Measurements from ENCODE around the gene LRMDA. TPM values are rescaled to one million over a fixed set of nuclear protein-coding genes. Genes with fewer than 3 reads are reported as not detected.

LRMDA gene
- total RNA-seq, 1 experiment from 2014 or later = not detected

DNA sequence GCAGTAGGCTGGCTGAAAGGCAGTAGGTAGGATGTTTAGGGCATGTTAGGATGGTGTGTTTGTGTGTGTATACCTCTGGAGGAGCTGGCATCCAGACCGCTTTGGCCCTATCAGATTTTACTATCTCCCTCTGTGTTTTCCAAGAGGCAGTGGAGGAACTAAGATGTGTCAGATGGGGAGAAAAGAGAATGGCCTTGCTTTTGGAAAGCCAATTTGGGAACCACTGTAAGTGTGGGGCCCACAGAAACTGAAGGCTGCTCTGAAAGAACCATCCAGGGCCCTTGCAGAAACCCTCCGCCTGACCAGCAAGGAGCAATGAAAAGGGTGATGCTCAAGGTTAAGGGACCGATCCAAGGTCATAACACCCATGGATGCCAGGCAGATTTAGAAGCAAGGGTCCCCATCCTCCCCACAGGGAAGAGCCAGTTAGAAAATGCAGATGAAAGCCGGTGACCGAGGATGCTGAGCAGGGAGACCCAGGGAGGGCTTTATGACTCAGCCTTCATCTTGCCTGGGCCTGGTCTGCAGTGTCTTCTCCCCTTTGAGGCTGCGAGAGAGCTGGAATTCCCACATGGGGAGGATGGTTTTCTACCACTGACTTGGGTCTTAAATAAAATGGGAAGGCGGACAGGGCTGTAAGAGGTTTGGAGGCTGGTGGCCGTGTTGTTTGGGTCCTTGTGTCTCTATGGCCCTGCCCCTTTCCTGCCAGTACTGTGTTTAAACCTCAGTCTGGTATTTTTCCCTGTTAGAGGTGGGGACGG is 275.8 kb downstream of the LRMDA start:
- no peak for DNase-seq (ENCODE audit: low spot score)

DNA sequence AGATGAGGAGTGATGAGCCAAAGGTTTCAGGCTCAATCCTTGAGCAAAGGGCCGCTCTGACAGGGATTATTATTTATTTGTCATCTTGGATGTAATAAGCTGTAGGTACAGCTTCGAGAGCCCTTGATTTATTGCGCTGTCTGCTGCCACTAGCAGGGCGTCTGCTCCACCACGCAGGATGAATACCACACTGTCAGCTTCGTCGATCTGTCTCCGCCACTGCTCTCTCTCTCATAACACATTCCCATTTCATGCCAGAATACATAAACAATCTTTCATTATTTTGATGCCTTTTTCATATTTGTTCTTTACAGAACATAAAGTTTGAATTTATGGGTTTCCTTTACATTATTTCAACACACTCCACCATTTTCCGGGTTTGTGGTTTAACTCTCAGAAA is 276.6 kb downstream of the LRMDA start:
- no peak for DNase-seq (ENCODE audit: low spot score)

DNA sequence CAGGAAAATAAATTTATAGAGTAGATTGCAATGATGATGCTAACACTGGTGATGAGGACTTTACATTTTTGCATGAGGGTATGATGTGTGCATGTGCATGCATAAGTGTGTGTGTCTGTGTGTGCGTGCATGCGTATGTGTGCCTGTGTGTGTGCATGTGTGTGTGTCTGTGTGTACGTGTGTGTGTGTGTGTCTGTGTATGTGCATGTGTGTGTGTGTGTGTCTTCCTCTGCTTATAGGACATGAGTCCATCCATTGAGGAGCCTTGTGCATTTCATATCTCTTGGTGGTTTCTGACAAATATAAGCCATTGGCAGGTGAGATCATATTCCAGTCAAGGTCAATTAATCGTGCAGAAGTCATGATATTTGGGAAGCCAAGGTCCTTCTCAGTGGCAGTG is 277.8 kb downstream of the LRMDA start:
- no peak for DNase-seq (ENCODE audit: low spot score)

DNA sequence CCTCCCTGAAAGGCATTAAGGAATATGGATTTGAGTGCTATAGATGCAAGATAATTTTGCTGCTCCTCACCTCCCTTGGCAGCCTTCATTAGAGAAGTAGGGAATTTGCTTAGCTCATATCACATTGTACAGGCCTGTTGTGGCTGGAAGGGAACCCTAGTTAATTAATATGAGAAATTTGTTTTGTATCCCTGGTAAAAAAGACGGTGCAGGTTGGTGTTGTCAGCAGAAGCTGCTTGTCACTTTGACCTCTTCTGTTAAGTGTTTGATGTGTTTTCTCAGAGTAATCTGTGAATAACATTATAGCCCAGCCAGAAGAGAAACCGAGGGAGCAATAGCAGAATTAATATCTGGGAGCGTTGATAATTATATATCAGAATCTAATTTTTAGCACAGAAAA is 278.4 kb downstream of the LRMDA start:
- DNase-seq (ENCODE audit: low spot score) = no peak

DNA sequence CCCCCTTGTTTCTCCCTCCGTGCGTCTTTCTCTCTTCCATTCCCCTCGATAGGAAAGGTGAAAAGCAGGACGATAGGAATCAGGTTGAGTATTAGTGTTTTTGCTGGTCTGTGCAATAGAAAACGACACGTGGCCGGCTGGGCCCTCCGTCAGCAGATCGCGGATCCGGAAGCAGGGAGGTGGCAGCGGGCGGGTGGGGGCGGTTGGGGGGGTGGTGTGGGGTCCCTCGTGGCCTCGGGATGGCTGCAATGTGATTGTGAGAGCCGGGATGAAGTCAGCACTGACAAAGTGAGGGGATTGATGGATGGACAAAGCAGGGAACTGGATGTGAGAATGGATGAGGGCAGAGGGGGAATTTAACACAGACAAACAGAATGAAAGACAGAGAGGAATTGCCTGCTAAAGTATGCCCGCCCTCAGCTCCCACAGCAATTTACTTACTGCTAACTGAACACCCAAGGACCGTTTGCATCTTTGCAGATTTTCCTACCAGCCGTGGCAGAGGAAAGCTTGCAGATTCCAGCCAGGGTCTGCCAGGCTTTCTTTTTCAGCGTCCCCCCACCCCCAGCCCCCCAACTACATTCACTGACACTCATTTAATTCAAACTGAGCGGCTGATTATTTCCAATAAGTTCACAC is 280.9 kb downstream of the LRMDA start:
- DNase-seq (ENCODE audit: low spot score) = no peak

DNA sequence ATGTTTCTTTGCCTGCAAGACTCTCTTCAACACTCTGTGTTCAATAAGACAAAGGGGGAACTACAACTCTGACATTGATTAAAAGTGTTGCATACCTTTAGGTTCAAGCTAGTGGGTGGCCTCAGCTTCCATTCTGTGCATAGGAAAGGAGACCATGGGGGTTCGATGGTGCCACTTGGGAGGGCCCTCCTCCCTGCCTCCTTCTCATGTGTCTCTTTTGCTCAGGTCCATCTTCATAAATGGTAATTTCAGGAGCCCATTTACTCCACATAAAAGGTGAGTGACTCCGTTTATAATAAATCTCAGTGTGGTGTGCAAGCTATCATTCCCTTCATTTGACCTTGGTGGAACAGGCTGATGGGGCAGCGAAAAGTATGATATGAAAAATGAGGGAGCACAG is 285.1 kb downstream of the LRMDA start:
- no peak for DNase-seq (ENCODE audit: low spot score)

DNA sequence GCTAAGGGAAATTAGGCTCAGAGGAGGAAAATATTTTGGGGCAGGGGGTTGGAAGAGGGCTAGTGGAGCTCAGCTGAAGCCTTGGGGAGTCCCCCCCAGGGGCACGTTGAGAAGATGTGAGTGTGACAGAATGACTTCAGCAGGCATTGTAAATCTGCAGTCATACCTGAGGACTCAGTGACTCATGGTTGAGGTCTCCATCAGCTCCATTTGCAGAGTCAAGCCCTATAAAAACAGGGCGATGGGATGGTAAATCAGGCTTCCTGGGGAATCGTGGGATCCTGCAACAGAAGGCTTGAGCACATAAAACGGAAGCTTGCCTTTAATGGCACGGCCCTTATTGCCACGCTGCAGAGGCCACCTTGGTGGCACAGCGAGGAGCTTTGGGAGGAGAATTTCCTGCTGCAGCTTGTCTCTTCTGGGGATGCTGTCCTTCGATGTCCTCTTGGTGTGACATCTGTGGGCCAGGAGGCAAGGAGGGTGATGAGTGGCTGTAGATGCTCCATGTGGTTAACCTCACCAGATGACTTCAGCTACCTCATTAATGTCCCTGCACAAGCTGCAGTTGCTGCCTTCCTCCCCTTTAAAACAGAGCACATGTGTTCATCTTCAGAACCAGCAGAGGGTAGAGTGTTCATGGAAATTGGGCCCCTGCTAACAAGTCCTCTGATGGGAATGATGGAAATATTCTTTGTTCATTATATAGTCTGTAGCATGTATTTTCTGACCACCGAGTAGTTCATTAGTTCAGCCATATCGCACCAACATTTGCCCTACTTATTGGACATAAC is 285.9 kb downstream of the LRMDA start:
- DNase-seq (ENCODE audit: low spot score) = no peak

DNA sequence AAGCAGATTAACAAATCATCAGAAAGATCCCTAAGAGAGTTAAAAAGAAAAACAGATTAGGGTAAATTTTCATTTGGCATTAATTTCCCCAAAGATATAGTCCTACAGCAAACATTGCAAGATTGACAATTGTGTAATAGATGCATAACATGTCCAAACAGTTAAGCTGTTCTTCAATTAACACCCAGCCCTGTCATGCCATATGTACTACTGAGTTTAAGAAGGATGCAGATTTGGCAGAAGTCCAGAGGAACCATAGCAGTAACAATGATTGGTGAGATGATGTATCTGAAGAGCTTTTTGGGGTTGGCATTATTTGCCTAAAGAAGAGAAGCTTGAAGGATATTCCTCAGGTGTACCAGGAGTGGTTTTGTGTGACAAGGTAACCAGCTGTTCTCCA is 287.6 kb downstream of the LRMDA start:
- no peak for DNase-seq (ENCODE audit: low spot score)

DNA sequence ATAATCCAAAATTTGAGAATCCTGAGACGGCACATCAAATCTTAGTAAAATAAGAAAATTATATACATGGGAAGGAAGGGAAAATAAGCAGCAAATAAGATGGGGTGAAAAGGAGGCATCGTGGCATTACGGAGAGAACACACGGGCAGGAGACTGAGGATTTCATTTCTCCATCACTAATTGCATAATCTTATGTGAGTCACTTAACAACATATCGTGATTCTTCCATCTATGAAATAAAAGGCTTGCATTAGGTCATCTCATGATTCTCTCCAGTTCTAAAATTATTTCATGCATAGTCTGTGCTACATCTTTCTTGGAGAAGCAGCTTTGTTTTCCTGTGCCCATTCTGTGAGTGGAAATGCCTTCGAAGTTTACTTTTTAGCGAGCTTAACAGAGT is 288.7 kb downstream of the LRMDA start:
- DNase-seq (ENCODE audit: low spot score) = no peak

DNA sequence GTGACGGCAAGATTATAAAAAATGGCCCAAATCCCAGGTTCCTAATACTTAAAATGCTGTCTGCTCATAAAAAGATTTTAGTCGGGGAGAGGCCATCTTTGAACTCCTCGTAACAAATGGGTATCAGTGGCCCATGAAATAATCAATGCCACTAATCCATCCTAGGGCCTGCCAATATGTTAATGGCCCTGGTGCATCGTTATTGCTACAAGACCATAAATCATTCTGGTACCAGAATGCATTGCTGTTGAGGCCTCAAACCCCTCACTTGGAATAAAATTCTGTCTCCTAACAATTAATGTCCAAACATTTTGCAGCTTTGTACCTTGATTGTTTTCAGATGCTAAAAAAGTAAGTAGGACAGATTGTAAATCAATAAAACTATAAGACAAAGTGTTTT is 290.6 kb downstream of the LRMDA start:
- DNase-seq (ENCODE audit: low spot score) = no peak

DNA sequence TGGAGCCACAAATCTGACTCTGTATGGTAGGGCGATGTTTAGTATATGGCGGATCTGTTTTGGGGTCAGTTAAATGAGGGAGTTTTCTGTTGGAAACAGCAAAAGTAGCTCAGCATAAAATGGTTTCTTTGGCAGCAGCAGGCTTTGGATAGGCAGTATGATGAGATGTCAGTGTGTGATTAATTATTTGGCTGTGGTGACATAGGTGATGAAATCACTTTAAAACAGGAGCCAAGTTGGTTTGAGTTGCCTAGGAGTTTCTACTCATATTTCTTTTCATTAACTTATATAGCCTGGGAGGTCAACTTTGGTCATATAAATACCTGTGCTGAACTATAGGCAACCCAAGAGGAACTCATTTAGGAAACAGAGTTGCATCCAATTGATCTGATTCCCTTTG is 291.2 kb downstream of the LRMDA start:
- DNase-seq (ENCODE audit: low spot score) = no peak

DNA sequence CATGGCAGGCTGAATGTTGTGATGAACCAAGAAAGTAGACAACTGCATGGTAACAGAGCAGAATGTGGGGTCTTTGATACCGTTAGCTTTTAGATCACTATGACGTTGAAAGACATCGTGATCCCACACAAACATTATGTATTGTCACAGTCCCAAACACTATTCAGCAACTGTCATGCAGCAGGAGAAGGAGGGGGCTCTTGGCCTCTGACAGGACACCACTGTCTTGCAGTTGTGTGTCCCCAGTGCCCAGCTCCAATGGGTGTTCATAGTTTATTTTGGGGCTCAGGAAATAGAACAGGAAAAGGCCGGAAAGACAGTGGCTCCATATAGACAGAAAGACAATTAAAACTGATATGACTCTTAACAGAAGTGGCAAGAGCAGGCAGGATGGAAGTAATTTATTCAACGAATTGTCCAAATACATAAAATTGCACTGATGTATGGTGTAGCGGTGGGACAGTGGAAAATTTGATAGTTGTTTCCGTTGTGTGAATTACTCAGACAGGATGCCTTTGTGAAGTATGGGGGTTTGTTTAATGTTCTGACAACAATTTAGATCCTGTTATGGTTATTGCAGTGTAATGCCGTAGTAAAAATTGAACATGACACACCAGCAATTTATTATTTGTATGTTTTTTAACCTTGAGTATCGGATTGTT is 292.0 kb downstream of the LRMDA start:
- DNase-seq (ENCODE audit: low spot score) = no peak

DNA sequence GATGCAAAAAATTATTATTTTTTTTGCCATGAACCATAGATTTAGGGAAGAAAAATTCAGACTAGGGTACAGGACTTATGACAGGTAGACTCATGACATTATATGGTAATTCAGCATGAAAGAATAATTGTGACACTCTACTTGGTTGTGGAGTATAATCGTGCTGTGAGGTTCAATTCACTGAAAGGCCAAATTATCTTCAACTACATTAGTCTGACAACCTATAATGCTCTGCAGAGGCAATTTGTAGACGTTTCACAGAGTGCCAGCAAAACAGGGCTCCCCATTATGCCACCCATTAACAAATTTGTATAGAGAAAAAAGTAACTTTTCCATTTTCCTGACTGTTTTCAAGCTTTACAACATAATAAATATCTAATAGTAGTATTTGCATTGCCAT is 292.6 kb downstream of the LRMDA start:
- DNase-seq (ENCODE audit: low spot score) = no peak

DNA sequence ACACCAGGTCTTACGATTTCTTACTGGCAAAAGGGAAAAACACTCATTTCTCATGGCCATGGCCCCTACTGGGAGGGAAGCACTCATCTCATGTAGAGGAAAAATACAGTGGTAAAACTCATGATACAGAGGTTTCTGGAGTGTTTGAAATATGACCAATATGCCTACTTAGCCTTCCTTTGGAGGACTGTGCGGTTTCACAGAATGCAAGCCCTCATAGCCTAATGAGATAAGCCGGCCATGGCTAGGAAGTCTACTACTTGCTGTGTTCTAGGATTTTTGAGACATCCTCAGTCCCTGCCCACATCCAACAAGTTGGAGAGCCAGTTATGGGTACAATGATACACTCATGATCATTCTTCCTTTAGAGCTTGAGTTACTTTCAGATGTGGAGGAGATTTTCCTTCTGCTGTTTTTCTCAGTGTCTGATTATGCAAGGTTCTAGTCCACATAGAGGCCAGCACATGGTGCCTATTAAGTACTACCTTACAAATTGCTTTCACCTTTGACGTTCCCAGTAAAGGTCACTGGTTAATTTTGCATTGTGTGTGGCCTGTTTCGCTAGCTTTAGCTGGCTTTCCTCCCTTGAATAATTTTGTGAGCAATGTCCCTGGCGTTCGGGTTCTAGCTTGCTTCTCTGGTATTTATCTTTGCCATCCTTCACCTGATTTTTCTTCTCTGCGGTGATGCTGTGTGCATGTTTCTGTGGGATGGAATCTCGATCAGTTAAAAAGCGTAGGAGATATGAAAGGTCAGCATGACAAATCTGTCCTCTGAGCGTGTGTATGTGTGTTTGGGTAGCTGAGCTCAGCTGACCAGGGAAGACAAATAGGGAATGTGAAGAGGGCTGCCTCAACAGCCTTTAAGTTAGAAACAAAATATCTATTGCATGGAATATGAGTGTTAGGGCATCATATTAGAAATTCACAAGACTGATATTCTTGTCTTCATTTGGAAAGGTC is 295.4 kb downstream of the LRMDA start:
- no peak for DNase-seq (ENCODE audit: low spot score)

DNA sequence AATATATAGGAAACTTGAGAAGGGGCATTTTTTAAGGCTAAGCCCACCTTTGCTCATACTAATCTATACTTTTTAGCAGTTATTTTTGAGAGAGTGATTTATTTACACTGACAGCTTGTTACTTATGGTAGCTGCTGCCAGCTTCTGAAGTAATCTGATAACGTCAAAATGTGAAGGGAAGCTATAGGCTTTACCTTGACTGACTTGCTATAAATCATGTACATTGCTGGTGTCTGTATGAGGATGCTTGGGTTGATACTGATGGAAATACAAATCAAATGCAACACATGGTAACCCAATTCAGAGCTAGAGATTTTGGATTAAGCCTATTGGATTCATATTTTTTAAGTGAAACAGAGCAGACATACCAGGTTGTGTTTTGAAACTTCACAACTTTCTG is 299.4 kb downstream of the LRMDA start:
- no peak for DNase-seq (ENCODE audit: low spot score)

DNA sequence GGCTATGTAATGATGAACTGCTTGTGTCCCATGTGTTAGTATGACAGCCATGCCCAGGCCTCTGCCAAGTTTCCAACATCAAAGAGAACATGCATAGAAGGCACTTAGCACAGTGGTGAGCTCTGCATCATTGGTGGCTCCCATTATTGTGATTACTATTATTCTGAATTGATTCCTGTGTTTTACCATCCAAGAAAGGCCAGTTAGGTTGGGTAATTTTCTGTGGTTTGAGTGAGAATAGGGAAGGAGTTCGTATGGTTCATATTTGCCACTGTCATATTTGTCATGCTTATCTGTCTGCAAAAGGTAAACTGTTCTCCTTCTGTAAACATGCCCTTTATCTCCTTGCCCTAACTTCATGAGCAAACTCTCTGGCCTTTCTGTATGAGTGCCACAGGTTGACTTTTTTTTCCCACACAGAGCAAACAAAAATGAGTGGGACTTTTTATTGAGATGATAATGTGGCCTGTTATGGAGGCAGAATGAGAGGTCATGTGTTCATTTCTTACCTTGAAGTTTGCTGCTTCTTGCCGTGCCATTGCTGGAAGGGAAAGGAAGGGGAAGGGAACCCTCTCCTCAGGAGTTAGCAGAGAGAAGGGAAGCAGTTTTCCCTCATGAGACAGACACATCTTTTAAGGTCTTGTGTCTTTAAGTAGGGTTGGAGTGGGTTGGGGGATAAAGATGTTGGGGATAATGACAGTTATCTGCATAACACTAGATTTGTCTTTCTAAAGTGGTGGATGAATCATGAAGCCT is 301.9 kb downstream of the LRMDA start:
- no peak for DNase-seq (ENCODE audit: low spot score)

DNA sequence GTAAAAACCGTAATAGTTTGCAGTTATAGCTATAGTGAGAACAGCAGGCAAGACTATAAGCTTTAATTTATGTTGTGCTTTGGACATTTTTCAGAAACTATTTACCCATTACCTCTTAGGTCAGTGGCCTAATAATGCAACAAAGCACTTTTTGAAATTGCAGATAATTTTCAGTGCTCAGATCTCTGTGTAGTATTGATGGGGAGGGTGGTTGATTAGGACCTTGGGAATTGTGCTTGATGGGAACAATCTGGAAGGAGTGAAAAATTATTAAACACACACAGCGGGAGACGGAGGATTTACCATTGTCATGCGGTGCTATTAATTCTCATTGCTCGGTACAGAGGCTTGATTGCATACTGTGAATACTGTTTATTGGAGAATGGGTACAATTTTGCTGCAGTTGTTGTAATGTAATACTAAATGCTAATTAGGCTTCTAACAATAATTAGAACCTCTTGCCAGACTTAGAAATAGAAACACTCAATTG is 304.8 kb downstream of the LRMDA start:
- DNase-seq (ENCODE audit: low spot score) = no peak

DNA sequence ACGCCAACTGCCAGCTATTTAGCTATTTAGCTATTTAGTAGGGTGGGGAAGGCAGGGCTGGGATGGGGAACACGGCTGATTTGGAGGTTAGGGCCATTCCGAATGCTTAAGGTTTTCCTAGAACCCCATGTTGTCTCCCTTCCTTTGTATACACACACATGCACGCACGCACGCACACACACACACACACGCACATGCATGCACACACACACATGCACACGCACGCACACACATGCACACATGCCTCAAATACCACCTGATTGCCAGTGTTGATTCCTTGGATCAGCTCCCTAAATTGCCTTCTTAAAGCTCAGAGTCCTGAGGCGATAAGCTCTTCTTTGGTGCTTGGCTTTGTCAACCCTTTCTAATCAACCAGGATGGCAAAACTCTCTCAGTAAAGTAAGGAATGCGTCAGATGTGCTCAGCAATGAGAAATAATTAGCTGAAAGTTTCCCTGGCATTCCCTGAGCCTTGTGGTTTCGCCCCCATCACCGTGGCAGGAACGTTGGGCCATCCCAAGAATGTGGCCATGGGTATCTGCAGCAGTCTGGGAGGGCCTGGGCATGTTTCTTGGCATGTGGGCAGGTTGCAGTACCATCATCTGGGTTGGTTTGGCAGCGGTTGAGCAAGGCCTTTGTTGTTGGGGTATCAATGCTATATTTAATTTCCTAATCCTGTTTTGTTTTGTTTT is 305.6 kb downstream of the LRMDA start:
- DNase-seq (ENCODE audit: low spot score) = no peak

DNA sequence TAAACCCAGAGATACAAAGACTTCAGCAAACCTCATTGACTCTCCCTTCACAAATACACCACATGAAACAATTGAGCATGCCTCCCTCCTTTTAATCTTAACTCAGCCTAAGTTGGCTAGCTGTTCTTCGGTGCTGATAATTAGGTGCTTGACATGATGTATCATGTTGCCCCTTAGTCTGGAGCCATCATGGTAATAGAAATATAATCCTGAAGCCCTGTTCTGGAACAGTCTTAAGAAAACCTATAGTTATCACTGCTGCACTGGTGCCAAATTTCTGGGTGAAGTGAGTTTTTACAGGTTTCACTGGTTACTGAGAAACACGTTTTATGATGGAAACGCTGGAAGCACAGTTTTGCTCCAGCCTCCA is 306.1 kb downstream of the LRMDA start:
- no peak for DNase-seq (ENCODE audit: low spot score)

DNA sequence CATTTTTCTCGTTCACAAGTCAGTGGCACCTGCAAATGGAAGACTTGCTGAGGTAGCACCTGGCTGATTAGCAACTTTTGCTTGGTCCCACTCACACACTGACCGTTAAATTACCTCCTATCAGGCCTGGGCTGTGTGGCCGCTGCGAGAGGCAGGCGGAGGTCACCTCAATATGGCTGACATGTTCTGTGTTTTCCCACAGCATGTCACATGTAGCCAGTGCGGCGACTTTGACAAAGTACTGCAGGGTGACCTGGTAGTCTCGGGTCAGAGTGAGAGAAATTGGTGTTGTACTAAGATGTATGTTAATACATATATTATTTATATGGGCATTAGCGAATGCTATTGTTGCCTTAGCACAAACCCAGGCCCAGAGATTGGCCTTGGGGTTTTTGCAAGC is 307.5 kb downstream of the LRMDA start:
- no peak for DNase-seq (ENCODE audit: low spot score)

Data from HT-29 (cell line).